RWPE1 (cell line): Measurements from ENCODE around the gene TBCEL.

Experiments
- CTCF ChIA-PET: fragments of 350-600 bp; sonication (Branson Sonifier 250); formaldehyde crosslinking; extraction: SDS; loops from one replicate; lab custom pipeline; 2021; lab: Yijun Ruan, JAX
- POLR2A ChIA-PET: fragments of 400-600 bp; formaldehyde crosslinking; extraction: SDS; loops from one replicate; lab custom pipeline; 2020; ENCODE audit warnings: antibody characterized with exemption; ENCODE audit not compliant: low non-redundant PET; lab: Yijun Ruan, JAX
- DNase-seq: peaks from one replicate; pipeline ENCODE4 v3.0.0; 2012; ENCODE audit warnings: low spot score
- H3K27ac ChIP-seq: fragments of 450-650 bp; 2 replicates; pipeline ENCODE4 v1.5.1; 2017
- CTCF ChIP-seq: fragments of 450-650 bp; conservative IDR thresholded peaks from 2 replicates; pipeline ENCODE4 v1.5.1; 2017; ENCODE audit warnings: low read depth, mild to moderate bottlenecking

The TBCEL gene

GRCh38 chr11:121089566-121089965 lies 65.7 kb downstream of the TBCEL start:
- DNase-seq: no peak

GRCh38 chr11:121090145-121090721 lies 66.3 kb downstream of the TBCEL start:
- CTCF ChIA-PET: interaction anchor here (0.6 to 1.0 kb wide), 2 partner anchors 76 to 105 kb away, joined by 3 to 5 read pairs; no protein-coding TSS in a partner anchor
- no peak overlapping the region for H3K27ac ChIP-seq
- POLR2A ChIA-PET: no interaction called here
- TF ChIP-seq CTCF: no peak
- no peak for DNase-seq

More at GRCh38 chr11:121089566-121089965, 65.7 kb downstream of the TBCEL start:
- no peak for TF ChIP-seq CTCF
- ChIA-PET POLR2A (no interaction called here), CTCF (interaction anchor here (1.0 kb wide), 1 partner anchor 105 kb away, joined by 3 read pairs; no protein-coding TSS in a partner anchor)
- H3K27ac ChIP-seq: no peak overlapping the region

- H3K27ac ChIP-seq: no peak overlapping the region
- TF ChIP-seq CTCF: no peak
- CTCF ChIA-PET: no interaction called here
- POLR2A ChIA-PET: no interaction called here
- no peak for DNase-seq
Observed at GRCh38 chr11:121091492-121092152, 67.7 kb downstream of the TBCEL start.

GRCh38 chr11:121095561-121095960 lies 71.7 kb downstream of the TBCEL start:
- CTCF ChIA-PET: no interaction called here
- no peak for DNase-seq
- POLR2A ChIA-PET: no interaction called here
- no peak for TF ChIP-seq CTCF
- H3K27ac ChIP-seq: no peak overlapping the region

- ChIA-PET CTCF (no interaction called here), POLR2A (no interaction called here)
- TF ChIP-seq CTCF: no peak
- no peak overlapping the region for H3K27ac ChIP-seq
- DNase-seq: no peak
Observed at GRCh38 chr11:121099364-121099763, 75.5 kb downstream of the TBCEL start.

GRCh38 chr11:121099885-121100284 lies 76.0 kb downstream of the TBCEL start:
- no peak for DNase-seq
- ChIA-PET POLR2A (no interaction called here), CTCF (interaction anchor here (1.0 kb wide), 1 partner anchor 95 kb away, joined by 5 read pairs; no protein-coding TSS in a partner anchor)
- no peak for TF ChIP-seq CTCF
- no peak overlapping the region for H3K27ac ChIP-seq
